ENCODE measurements around the gene OR2V2.
"Not testable (repeated sequence)": the region's sequence is repeated elsewhere in the genome, so short reads cannot be mapped to it uniquely, and the experiment has no call there.

OR2V2 gene

GRCh38 chr5:181149806-181150733 lies 2.7 kb downstream of the OR2V2 start:
- DNase-seq, result no peak

- DNase-seq, result no peak
Measured at GRCh38 chr5:181151146-181151545, 3.8 kb downstream of the OR2V2 start.

GRCh38 chr5:181152406-181152805 lies 5.0 kb downstream of the OR2V2 start:
- no peak for DNase-seq

- no peak for DNase-seq
Measured at GRCh38 chr5:181153814-181154213, 6.4 kb downstream of the OR2V2 start.

GRCh38 chr5:181156758-181157157 lies 9.4 kb downstream of the OR2V2 start:
- DNase-seq, result no peak

- no peak for DNase-seq
Measured at GRCh38 chr5:181158869-181159268, 11.5 kb downstream of the OR2V2 start.

- DNase-seq, result peak; percentile 60 to 79
Measured at GRCh38 chr5:181159286-181160151, 12.1 kb downstream of the OR2V2 start.

- peak; percentile 55 to 57 for DNase-seq
Measured at GRCh38 chr5:181160152-181160754, 12.9 kb downstream of the OR2V2 start.

GRCh38 chr5:181160755-181161533 lies 13.6 kb downstream of the OR2V2 start:
- peak in 1 of 2 experiments; percentile 68 for DNase-seq

- DNase-seq, result no peak
Measured at GRCh38 chr5:181161534-181162175, 14.3 kb downstream of the OR2V2 start.

GRCh38 chr5:181163487-181164075 lies 16.2 kb downstream of the OR2V2 start:
- no peak for DNase-seq

- DNase-seq, result no peak
Measured at GRCh38 chr5:181164076-181164952, 16.9 kb downstream of the OR2V2 start.

- DNase-seq, result peak; percentile 5 to 8
Measured at GRCh38 chr5:181166812-181167733, 19.7 kb downstream of the OR2V2 start.

GRCh38 chr5:181167814-181168488 lies 20.6 kb downstream of the OR2V2 start:
- DNase-seq, result peak; percentile 44 to 60

- DNase-seq, result peak in 1 of 2 experiments; percentile 7
Measured at GRCh38 chr5:181168595-181169118, 21.3 kb downstream of the OR2V2 start.

GRCh38 chr5:181169459-181170236 lies 22.3 kb downstream of the OR2V2 start:
- not testable (repeated sequence) for DNase-seq

GRCh38 chr5:181170237-181170825 lies 22.9 kb downstream of the OR2V2 start:
- DNase-seq, result no peak
